Measurements from ENCODE around the gene SPATA2L.

The SPATA2L gene

GRCh38 chr16:89727406-89728120, 26.1 kb upstream of the SPATA2L start:
- DNase-seq (ENCODE audit: low read depth in 2 of 2), result no peak

GRCh38 chr16:89723279-89724250, 22.1 kb upstream of the SPATA2L start:
- DNase-seq (ENCODE audit: low read depth in 2 of 2), result peak in 1 of 2 donors; percentile 60

- DNase-seq (ENCODE audit: low read depth in 2 of 2), result peak in 1 of 2 donors; percentile 60
Measured at GRCh38 chr16:89722392-89723278, 21.1 kb upstream of the SPATA2L start.

GRCh38 chr16:89721546-89722391, 20.3 kb upstream of the SPATA2L start:
- DNase-seq (ENCODE audit: low read depth in 2 of 2), result peak in 1 of 2 donors; percentile 79

GRCh38 chr16:89720813-89721545, 19.5 kb upstream of the SPATA2L start, which contains the start of the genes VPS9D1 and ZNF276:
Gene VPS9D1, minus strand, starts transcription at chr16:89720898. Its CDS starts 37 bp downstream, at chr16:89720861.
Gene ZNF276, plus strand, starts transcription at chr16:89721537. Its CDS starts 104 bp downstream, at chr16:89721641.
- DNase-seq (ENCODE audit: low read depth in 2 of 2), result peak; percentile 64 to 78

- DNase-seq (ENCODE audit: low read depth in 2 of 2), result no peak
Measured at GRCh38 chr16:89720551-89720812, 19.0 kb upstream of the SPATA2L start.

GRCh38 chr16:89717688-89718505, 16.4 kb upstream of the SPATA2L start:
- DNase-seq (ENCODE audit: low read depth in 2 of 2), result no peak

- no peak for DNase-seq (ENCODE audit: low read depth in 2 of 2)
Measured at GRCh38 chr16:89716916-89717687, 15.6 kb upstream of the SPATA2L start.

- no peak for DNase-seq (ENCODE audit: low read depth in 2 of 2)
Measured at GRCh38 chr16:89716493-89716892, 15.0 kb upstream of the SPATA2L start.

GRCh38 chr16:89712274-89712781, 10.8 kb upstream of the SPATA2L start:
- no peak for DNase-seq (ENCODE audit: low read depth in 2 of 2)

- peak in 1 of 2 donors; percentile 61 for DNase-seq (ENCODE audit: low read depth in 2 of 2)
Measured at GRCh38 chr16:89711601-89712273, 10.2 kb upstream of the SPATA2L start.

- DNase-seq (ENCODE audit: low read depth in 2 of 2), result no peak
Measured at GRCh38 chr16:89710709-89711564, 9.4 kb upstream of the SPATA2L start.

GRCh38 chr16:89709716-89710432, 8.4 kb upstream of the SPATA2L start:
- no peak for DNase-seq (ENCODE audit: low read depth in 2 of 2)

- no peak for DNase-seq (ENCODE audit: low read depth in 2 of 2)
Measured at GRCh38 chr16:89709166-89709565, 7.7 kb upstream of the SPATA2L start.

GRCh38 chr16:89708481-89708931, 7.0 kb upstream of the SPATA2L start:
- no peak for DNase-seq (ENCODE audit: low read depth in 2 of 2)

- no peak for DNase-seq (ENCODE audit: low read depth in 2 of 2)
Measured at GRCh38 chr16:89707695-89708094, 6.2 kb upstream of the SPATA2L start.
